Effector CD8-positive, alpha-beta T cell (primary cell): Measurements from ENCODE around the gene OR51B6.
"Not testable (repeated sequence)": the region's sequence is repeated elsewhere in the genome, so short reads cannot be mapped to it uniquely, and the experiment has no call there.

Experiments
- DNase-seq: peaks from one replicate; lab custom pipeline; 2025; lab: John Stamatoyannopoulos, UW
- total RNA-seq, 4 experiments: gene quantifications; one replicate each; lab custom pipeline; 2026; lab: John Stamatoyannopoulos, UW

The OR51B6 gene, protein sequence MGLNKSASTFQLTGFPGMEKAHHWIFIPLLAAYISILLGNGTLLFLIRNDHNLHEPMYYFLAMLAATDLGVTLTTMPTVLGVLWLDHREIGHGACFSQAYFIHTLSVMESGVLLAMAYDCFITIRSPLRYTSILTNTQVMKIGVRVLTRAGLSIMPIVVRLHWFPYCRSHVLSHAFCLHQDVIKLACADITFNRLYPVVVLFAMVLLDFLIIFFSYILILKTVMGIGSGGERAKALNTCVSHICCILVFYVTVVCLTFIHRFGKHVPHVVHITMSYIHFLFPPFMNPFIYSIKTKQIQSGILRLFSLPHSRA
- total RNA-seq, result 0 reads per million in 4 experiments

DNA sequence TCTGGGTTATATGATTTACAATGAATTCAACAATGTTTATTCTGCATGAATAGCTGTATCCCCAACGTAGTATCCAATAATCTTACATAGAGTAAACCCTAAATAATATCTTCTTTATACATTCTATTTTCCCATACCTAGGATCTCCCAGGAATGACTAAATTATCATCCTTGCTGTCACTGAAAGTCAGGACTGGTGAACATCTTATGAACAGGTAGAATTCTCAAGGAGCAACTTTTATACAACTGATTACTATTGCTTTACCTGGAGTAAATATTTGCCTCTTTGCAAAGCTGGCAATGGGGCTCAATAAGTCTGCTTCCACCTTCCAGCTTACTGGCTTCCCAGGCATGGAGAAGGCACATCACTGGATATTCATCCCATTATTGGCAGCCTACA is at the start of gene OR51B6:
Gene OR51B6 (plus strand): TSS at position 301 of the 400 bp plus-strand sequence. CDS start 0 bp downstream, at position 301.
- DNase-seq, result no peak

DNA sequence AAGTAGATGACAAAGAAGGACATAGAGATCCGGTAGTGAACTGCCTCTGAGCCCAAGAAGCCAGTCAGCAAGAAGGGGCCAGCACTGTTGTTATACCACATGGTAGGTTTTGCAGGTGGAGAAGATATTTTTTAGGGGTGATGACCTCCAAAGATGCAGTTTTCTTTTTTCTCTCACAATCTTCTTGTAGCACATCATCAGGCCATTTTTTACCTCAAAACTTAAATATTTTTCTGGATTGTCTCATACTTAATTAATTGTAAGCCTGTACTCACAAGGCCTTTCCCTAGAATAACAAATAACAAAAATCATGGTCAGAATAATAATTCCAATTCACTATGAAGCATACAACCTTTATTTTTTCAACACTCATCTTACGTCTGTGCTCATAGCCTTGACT is 49.5 kb upstream of the OR51B6 start, which contains the start of gene OR51B4:
Gene OR51B4 (minus strand): TSS at position 101 of the 400 bp plus-strand sequence. CDS start 0 bp downstream, at position 101.
- no peak for DNase-seq

DNA sequence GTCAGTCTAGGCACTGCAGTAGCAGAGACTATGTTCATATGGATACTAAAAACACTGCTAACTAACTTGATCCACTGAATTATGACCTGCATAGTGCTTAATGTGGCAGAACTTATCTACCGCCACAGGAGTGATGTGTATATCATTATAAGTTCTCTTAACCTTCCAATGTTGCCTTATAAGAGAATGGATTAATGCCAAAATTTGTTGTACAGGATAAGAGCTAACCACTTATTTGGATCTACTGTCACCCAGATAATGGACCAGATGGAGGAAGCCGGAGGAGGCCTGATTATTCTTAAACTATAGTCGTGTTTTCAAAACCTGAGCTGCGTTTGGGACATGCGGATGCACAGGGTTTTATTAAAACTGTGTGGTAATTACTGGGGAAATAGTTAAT is 47.7 kb upstream of the OR51B6 start:
- DNase-seq, result no peak

DNA sequence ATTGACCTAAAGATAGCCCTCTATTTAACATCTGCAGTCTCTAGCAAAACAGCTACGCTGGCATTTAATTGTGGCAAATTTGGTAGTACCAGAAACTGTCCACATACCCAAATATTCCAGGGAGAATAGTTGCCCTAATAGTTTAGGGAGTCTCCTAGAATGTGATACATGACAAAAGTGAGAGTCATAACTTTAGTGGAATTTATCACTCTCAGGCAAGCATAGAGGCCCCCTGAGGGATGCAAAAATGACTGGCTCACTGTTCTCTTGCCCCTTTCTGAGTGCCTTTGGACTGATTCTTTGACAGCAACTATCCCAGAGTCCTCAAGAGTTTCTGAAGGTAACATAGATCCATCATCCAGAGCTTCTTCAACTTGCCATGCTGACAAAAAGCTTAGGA is 47.3 kb upstream of the OR51B6 start:
- DNase-seq, result no peak

DNA sequence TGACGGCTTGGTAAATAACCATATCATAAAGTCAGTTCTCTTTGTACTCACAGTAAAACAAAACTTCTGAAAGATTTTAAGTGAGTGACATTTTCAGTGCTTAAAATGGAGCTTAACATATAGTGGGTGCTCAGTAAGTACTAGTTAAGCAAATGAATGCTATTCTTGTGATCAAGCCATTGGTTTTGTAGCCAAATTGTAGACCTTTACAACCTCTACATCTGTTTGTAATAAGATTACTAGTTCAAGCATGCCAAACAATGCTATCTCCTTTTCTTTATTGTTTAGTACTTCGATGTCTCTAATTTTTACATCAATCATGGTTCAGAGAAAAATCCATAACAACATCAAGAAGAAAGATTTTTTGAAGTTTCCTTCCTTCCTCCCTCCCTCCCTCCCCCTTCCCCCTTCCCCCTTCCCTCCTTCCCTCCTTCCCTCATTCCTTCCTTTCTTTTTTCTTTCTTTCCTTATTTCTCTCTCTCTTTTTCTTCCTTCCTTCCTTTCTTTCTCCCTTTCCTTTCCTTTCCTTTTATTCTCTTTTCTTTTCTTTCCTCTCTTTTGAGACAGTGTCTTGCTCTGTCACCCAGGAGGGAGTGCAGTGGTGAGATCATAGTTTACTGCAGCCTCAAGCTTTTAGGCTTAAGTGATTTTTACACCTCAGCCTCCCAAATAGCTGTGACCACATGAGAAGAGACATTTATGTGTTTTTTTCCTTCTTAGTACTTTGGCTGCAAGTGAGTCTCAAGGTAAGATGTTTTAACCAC is 43.9 kb upstream of the OR51B6 start:
- DNase-seq, result no peak

DNA sequence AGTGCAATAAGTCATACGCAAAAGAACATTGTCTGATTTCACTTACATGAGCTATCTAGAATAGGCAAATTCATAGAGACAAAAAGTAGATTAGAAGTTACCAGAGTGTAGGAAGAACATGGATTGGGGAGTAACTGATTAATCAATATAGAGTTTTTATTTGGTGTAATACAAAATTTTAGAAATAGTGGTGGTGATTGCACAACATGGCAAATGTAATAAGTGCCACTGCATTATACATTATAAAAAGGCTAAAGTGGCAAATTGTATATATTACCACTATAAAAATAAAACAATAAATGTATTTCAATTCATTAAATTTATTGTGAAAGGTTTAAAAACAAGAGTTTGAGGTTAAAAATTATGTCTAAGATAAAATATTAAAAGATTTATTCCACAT is 40.9 kb upstream of the OR51B6 start:
- DNase-seq, result no peak

DNA sequence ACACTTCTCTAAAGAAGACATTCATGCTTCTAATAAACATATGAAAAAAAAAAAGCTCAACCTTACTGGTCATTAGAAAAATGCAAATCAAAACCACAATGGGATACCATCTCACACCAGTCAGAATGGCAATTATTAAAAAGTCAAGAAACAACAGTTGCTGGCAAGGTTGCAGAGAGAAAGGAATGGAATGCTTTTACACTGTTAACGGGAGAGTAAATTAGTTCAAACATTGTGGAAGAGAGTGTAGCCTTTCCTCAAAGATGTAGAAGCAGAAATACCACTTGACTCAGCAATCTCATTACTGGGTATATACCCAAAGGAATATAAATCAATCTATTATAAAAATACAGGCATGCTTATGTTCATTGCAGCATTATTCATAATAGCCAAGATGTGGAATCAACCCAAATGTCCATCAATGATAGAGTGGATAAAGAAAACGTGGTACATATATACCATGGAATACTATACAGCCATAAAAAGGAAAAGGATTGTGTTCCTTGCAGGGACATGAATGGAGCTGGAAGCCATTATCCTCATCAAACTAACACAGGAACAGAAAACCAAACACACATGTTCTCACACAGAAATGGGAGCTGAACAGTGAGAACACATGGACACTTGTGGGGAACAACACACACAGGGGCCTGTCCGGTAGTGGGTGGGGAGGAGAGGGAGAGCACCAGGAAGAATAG is 37.8 kb upstream of the OR51B6 start:
- DNase-seq, result not testable (repeated sequence)

DNA sequence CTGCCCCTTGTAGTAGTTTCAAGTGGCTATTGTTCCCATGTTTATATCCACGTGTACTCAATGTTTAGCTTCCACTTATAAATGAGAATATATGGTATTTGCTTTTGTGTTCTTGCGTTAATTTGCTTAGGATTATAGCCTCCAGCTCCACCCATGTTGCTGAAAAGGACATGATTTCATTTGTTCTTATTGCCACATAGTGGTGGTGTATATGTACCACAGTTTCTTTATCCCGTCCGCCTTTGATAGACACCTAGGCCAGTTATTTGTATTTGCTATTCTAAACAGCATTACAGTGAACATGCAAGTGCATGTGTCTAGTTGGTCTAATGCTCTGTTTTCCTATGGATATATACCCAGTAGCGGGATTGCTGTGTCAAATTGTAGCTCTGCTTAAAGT is 34.0 kb upstream of the OR51B6 start:
- DNase-seq, result no peak

DNA sequence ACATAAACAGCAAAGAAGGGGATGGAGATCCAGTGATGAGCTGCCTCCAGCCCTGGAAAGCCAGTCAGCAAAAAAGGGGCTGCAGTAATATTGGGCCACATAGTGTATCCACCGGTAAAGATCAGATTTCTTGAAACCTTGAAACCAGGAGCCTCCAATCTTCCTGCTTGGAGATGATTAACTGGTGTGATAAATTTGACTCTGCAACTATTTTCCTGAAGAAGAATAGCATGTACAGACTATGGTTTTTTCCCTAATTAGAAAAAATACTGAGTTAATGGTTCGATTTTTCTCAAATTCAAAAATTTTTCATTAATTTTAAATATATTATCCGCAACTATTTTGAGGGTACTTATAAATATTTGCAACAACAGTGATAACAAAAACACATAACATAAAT is 27.1 kb upstream of the OR51B6 start, which contains the start of gene OR51B2:
Gene OR51B2 (minus strand): TSS at position 101 of the 400 bp plus-strand sequence. CDS start 0 bp downstream, at position 101.
- DNase-seq, result no peak

DNA sequence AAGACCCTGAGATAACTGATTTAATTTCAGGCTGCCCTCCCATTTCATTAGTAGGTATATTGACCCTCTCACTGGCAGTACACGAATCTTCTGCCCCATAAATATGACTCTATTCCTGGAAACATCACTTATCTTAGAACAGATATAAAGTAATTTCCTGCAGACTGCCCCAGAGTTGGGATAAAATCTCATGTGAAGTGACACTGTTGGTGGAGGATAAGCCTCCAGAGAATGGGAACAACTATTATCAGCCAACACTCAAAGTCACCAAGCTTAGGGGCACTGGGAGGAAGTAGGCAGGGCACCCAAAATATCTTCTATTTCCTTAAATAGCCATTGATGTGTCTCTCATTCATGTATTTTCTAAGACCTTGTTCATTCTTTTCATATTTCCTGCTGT is 16.1 kb upstream of the OR51B6 start:
- no peak for DNase-seq

DNA sequence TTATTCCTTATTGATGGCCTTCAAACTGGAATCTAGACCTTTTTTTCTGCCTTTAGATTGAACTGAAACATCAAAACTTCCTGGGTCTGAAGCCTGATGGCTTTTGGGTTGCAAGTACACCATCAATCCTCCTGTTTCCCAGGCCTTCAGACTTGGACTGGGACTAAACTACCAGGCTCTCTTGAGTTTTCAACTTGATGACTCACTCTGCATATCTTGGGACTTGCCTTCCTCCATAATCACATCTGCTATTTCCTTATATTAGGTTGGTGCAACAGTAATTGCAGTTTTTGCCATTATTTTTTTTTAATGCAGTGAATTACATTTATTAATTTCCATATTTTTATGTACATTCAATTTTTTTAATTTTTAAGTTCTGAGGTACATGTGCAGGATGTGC is 15.0 kb upstream of the OR51B6 start:
- DNase-seq, result no peak

DNA sequence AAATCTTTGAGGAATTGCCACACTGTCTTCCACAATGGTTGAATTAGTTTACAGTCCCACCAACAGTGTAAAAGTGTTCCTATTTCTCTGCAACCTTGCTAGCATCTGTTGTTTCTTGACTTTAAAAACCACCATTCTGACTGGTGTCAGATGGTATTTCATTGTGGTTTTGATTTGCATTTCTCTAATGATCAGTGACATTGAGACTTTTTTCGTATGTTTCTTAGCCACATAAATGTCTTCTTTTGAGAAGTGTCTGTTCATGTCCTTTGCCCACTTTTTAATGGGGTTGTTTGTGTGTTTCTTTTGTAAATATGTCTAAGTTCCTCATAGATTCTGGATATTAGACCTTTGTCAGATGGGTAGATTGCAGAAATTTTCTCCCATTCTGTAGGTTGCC is 14.1 kb upstream of the OR51B6 start:
- not testable (repeated sequence) for DNase-seq

DNA sequence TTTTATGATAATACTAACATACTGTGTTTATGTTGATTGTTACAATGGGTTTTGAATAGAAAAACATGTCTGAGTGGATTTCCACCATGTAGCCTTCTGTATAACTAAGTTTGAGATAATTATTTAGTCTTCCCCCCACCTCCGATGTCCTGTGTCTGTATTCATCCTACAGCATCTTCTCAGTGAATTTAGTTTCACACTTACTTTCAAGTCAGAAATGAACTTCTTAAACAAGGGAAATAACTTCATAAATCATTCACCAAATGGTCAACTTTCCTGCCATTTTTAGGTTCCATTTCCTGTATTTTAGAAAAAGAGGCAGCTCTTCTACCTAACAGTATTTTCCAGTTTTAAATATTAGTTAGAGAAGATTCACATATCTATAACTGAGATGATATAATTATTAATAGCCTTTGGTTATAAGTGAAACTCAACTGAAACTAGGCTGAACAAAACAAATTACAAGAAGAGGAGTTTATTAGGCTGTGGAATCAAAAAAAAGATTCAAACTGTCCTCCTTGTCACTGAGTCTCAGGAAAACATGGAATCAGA is 11.5 kb upstream of the OR51B6 start:
- DNase-seq, result no peak

DNA sequence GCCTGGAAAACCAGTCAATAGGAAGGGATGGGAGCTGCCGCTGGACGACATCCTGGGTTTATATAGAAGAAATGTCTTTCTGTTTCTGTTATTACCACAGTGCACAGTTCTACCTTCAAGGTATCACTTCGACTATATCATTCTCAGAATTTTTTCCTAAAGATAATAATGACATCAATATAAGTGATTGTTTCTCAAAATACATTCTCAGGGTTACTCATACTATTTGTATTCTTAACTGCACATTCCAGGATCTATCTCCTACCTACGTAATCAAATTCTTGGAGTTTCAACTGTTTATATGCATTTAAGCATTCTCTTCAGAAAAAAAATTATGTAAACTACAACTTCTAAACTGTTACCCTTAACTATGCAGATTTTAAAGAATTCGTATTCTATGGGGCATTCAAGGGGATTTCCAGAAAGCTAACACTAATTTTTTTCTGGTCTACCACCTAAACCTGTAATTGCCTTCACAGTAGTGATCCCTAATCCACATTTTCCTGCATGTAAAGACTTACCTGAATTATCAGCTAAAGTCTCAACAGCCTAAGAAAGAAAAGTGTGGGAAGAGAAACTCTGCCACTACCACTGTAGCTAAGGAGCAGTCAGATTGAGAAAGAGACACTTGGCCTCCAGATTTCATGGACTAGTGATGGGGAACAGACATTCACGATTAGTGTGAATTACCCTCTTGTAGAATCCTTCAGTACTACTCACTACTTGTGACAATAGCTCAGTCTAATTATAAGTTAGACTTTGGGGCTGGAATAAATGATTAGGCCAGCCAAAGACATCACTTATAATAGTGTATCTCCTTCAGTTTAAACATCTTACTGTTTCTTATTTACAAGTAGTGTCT is 7.6 kb upstream of the OR51B6 start, which contains the start of gene OR51B5:
Gene OR51B5 (minus strand): TSS at position 51 of the 862 bp plus-strand sequence. CDS start 0 bp downstream, at position 51.
- DNase-seq, result no peak

DNA sequence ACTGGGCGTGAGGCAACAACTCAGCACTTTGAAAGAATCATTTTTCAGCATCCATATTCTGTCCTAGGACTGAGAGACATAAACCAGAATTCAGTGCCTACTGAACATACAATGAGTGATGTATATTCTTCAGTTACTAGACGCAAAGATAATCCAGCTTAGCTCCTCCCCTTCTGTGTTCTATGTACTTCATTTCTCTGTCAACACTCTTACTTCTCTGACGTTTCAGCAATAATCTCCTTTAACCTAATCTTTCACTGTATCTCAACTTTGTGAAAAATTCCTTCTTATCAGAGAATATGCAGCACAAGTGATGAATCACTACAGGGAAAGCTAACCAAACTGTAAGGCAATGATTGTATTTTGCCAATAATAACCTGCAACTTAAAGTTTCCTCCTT is 5.5 kb upstream of the OR51B6 start:
- DNase-seq, result no peak

DNA sequence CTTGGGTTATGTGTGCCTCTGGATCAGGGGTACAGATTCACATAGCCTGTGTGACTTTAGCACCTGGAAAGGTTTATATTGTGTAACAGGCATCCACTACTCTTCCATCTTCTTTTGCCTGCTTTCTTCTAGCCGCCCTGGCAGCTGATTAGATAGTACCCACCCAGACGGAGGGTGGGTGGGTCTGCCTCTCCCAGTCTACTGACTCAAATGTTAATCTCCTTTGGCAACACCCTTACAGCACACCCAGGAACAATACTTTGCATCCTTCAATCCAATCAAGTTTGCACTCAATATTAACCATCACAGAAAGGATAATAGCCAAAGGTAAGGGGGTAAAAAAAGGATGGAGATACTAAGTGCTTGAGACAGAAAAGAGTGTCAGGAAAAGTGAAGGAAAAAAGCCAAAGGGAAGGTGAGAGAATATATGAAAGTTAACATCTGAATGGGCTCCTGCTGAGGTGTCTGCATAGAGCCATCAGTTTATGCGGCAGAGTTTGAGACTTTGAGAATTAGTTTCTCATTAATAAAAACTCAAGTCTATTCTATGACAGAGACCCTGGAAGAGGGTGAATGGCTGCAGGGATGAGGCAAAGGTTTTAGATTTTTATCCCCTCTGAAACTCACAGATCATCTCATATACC is 2.6 kb upstream of the OR51B6 start:
- DNase-seq, result no peak

DNA sequence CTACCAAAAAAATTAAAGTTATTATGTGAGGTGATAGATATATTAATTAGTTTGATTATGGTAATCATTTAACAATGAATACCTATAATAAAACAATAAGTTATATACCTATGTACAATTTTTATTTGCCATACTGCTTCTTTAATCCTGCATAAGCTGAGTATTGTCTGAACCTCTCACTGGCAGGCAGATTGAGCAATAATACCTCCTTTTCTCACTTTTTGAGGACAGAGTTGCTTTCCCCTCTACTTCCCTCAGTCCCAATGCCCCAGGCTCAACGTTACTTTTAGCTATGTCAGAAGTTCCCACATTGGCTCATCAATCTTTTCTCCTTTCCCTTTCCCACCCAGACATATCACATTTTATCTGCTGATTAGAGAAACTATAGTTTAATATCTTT is 1.8 kb upstream of the OR51B6 start:
- no peak for DNase-seq

DNA sequence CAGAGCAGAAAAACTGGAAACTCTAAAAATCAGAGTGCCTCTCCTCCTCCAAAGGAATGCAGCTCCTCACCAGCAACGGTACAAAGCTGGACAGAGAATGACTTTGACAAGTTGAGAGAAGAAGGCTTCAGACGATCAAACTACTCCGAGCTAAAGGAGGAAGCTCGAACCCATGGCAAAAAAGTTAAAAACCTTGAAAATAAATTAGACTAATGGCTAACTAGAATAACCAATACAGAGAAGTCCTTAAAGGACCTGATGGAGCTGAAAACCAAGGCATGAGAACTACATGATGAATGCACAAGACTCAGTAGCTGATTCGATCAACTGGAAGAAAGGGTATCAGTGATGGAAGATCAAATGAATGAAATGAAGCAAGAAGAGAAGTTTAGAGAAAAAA is 4.7 kb downstream of the OR51B6 start:
- not testable (repeated sequence) for DNase-seq

DNA sequence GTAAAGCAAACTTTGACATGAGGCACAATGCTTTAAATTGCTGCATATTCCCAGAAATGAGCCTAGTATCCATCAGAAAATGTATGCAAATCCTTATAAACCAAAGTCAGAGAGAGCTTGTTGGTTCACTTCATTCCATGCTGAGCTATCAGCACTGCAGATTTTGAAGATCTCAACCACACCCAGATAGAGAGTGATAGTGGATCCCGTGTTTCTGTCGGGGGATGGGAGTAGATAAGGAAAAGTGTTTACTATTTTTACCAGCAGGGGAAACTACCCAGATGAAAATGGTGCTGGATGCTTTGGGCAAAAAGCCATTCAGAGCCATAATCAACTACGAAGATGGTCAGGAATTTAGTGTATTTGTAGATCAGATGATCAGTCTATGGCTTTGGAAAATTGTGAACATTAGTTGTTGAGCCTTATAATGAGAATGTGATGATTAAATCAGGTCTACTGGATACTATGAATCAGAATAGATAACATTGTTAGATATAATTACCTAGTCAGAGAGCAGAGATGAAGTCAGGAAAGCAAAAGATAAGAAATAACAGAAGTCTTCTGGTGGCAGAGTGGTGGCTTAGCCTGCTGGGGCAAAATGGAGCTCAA is 10.8 kb downstream of the OR51B6 start:
- DNase-seq, result no peak

DNA sequence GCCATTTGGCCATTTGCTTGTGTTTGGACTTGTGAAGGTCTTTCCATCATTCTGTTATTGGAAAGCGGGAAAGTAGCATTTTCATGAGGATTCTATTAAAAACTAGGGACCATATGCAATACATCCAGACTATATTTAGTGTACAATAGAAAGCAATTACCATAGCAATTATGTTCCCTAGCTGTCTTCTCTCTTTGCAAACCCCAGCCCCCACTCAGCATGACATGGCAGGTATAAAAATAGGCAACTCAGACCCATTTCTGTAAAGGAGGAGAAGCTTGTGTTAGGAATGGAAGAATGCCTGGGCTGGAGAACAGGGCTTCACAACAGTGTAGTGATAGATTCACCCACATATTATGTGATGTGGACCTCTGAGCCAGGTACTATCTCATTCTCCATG is 12.4 kb downstream of the OR51B6 start:
- no peak for DNase-seq
